Activated naive CD4-positive, alpha-beta T cell treated with anti-CD3 and anti-CD28 coated beads, Interleukin-2, amount 10 ng/mL, durations not matched to agents 7 days and 5 days (primary cell): Measurements from ENCODE around the gene LGR6.
"Not testable (repeated sequence)": the region's sequence is repeated elsewhere in the genome, so short reads cannot be mapped to it uniquely, and the experiment has no call there.

Source experiments
- CTCF ChIA-PET: fragments of 350-600 bp; sonication (Branson Sonifier 250); formaldehyde crosslinking; loops from one replicate; lab custom pipeline; 2021; ENCODE audit warnings: antibody characterized with exemption; lab: Charles Lee
- DNase-seq: peaks from one replicate; pipeline ENCODE4 v3.0.0-alpha.2; 2020
- H3K27ac Mint-ChIP-seq: one replicate; pipeline ENCODE4 v1.8.0; 2021; ENCODE audit warnings: mild to moderate bottlenecking, moderate library complexity, mixed read lengths
- H3K27me3 Mint-ChIP-seq: one replicate; pipeline ENCODE4 v1.8.0; 2021; ENCODE audit warnings: mild to moderate bottlenecking, mixed read lengths
- H3K36me3 Mint-ChIP-seq: one replicate; pipeline ENCODE4 v1.8.0; 2021; ENCODE audit warnings: mixed read lengths
- H3K4me1 Mint-ChIP-seq: one replicate; pipeline ENCODE4 v1.8.0; 2021; ENCODE audit warnings: mixed read lengths
- H3K4me3 Mint-ChIP-seq: one replicate; pipeline ENCODE4 v1.8.0; 2021; ENCODE audit warnings: mild to moderate bottlenecking, moderate library complexity, mixed read lengths
- H3K9me3 Mint-ChIP-seq: one replicate; pipeline ENCODE4 v1.8.0; 2021; ENCODE audit warnings: mixed read lengths

The LGR6 gene

GRCh38 chr1:202352583-202353197 is 159.1 kb downstream of the LGR6 start:
- CTCF ChIA-PET: not testable (repeated sequence)
- H3K4me1 Mint-ChIP-seq: peaks cover 18% of the 10 kb centered on the region

DNA sequence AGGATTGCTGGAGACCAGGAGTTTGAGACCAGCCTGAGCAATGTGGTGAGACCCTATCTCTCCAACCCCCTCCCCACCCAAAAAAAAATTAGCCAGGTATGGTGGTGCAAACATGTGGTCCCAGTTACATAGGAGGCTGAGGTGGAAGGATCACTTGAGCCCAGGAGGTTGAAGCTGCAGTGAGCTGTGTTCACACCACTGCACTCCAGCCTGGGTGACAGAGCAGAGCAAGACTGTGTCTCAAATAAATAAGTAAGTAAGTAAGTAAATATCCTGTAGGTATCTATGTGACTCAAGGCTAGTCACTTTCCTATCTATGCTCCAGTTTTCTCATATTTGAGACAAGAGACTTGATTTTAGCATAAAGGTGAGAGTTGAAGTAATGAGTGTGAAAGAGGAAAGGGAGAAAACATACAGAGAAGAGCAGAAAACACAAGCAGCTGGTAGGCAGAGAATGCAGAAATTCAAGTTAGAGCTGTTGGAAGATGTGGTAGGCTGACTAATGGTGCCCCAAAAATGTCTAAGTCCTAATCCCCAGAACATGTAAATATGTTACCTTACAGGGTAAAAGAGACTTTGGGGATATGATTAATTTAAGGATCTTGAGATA is 162.4 kb downstream of the LGR6 start:
- H3K36me3 Mint-ChIP-seq: no peaks in the 10 kb centered on the region
- CTCF ChIA-PET: no interaction called here
- H3K4me1 Mint-ChIP-seq: peaks cover 3% of the 10 kb centered on the region
- DNase-seq: no peak
- H3K9me3 Mint-ChIP-seq: no peaks in the 10 kb centered on the region
- H3K27ac Mint-ChIP-seq: no peak overlapping the region
- H3K4me3 Mint-ChIP-seq: no peak overlapping the region
- H3K27me3 Mint-ChIP-seq: no peaks in the 10 kb centered on the region

More at GRCh38 chr1:202352583-202353197, 159.1 kb downstream of the LGR6 start:
- not testable (repeated sequence) for H3K27me3 Mint-ChIP-seq, H3K27ac Mint-ChIP-seq, H3K36me3 Mint-ChIP-seq, H3K9me3 Mint-ChIP-seq, DNase-seq, H3K4me3 Mint-ChIP-seq

- H3K27me3 Mint-ChIP-seq: no peaks in the 10 kb centered on the region
- no peaks in the 10 kb centered on the region for H3K36me3 Mint-ChIP-seq
- no peak overlapping the region for H3K4me3 Mint-ChIP-seq
- no peaks in the 10 kb centered on the region for H3K9me3 Mint-ChIP-seq
- CTCF ChIA-PET: no interaction called here
- DNase-seq: no peak
- H3K4me1 Mint-ChIP-seq: no peaks in the 10 kb centered on the region
- no peak overlapping the region for H3K27ac Mint-ChIP-seq
Observed at GRCh38 chr1:202357506-202357905, 163.9 kb downstream of the LGR6 start.

- H3K27ac Mint-ChIP-seq: no peak overlapping the region
- DNase-seq: no peak
- H3K4me1 Mint-ChIP-seq: no peaks in the 10 kb centered on the region
- no peaks in the 10 kb centered on the region for H3K27me3 Mint-ChIP-seq
- H3K36me3 Mint-ChIP-seq: no peaks in the 10 kb centered on the region
- H3K4me3 Mint-ChIP-seq: no peak overlapping the region
- H3K9me3 Mint-ChIP-seq: no peaks in the 10 kb centered on the region
- CTCF ChIA-PET: interaction anchor here (0.6 to 0.7 kb wide), 2 partner anchors 17 to 175 kb away, joined by 3 to 4 read pairs; no protein-coding TSS in a partner anchor
Observed at GRCh38 chr1:202361224-202361623, 167.6 kb downstream of the LGR6 start.

DNA sequence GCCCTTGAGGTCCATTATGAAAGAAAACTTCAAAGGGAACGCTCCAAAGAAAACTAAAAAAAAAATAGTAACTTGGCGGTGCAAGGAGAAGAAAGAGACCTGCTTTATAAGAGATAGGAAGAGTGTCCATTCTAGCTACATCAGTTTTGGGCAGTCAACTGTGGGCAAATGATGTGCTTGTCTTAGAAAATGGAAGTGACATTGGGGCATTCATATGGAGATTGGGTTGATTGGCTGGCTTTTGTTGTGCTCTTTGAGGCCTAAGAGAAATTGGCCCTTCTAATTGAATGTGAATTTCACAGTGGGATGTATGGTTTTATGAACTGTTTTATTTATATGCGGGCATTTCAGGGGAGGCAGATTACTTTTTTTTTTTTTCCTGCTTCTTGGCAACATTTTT is 168.1 kb downstream of the LGR6 start:
- Mint-ChIP-seq H3K27ac (no peak overlapping the region), H3K4me1 (no peaks in the 10 kb centered on the region), H3K4me3 (no peak overlapping the region), H3K9me3 (no peaks in the 10 kb centered on the region), H3K27me3 (no peaks in the 10 kb centered on the region), H3K36me3 (no peaks in the 10 kb centered on the region)
- DNase-seq: no peak
- CTCF ChIA-PET: interaction anchor here (0.6 kb wide), 1 partner anchor 18 kb away, joined by 3 read pairs; no protein-coding TSS in a partner anchor

GRCh38 chr1:202362212-202362611 is 168.6 kb downstream of the LGR6 start:
- Mint-ChIP-seq H3K4me3 (no peak overlapping the region), H3K9me3 (no peaks in the 10 kb centered on the region), H3K27ac (no peak overlapping the region), H3K4me1 (no peaks in the 10 kb centered on the region), H3K36me3 (no peaks in the 10 kb centered on the region), H3K27me3 (no peaks in the 10 kb centered on the region)
- CTCF ChIA-PET: no interaction called here
- no peak for DNase-seq

- Mint-ChIP-seq H3K27ac (no peak overlapping the region), H3K9me3 (no peaks in the 10 kb centered on the region), H3K36me3 (no peaks in the 10 kb centered on the region), H3K4me1 (no peaks in the 10 kb centered on the region), H3K27me3 (no peaks in the 10 kb centered on the region), H3K4me3 (no peak overlapping the region)
- DNase-seq: no peak
- CTCF ChIA-PET: no interaction called here
Observed at GRCh38 chr1:202365092-202365815, 171.7 kb downstream of the LGR6 start.

DNA sequence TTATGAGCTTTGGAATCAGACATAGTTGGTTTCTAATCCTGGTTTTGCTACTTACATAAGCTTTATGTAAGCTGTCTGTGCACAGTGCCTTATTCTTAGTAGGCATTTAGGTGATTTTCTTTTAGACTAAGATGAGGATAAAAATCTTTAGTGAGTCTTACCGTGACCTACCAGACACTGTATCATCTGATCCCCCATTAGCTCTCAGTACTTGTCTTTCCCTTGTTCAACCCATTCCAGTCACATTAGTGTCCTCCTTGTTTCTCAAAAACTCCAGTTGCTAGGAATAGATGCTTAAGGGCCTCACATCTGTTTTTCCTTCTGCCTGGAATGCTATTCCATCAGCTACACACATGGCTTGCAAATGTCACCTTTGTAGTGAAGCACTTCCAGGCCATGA is 173.7 kb downstream of the LGR6 start:
- no peak for DNase-seq
- CTCF ChIA-PET: no interaction called here
- no peak overlapping the region for H3K27ac Mint-ChIP-seq
- no peaks in the 10 kb centered on the region for H3K9me3 Mint-ChIP-seq
- H3K27me3 Mint-ChIP-seq: no peaks in the 10 kb centered on the region
- H3K4me3 Mint-ChIP-seq: no peak overlapping the region
- H3K4me1 Mint-ChIP-seq: no peaks in the 10 kb centered on the region
- no peaks in the 10 kb centered on the region for H3K36me3 Mint-ChIP-seq
